SK-N-MC (cell line): ENCODE data around the gene SLC25A45.

Experiments used
- EZH2 ChIP-seq: fragments of 200-600 bp; sonication (generic); IDR thresholded peaks from one replicate; pipeline ENCODE4 v1.6.1; 2017; ENCODE audit warnings: antibody characterized with exemption
- FOXP2 ChIP-seq: optimal IDR thresholded peaks from 2 replicates; pipeline ENCODE3; 2011; ENCODE audit warnings: mild to moderate bottlenecking, moderate library complexity; ENCODE audit not compliant: insufficient read depth; ENCODE audit errors: extremely low read length, control extremely low read depth
- POLR2AphosphoS5 ChIP-seq: IDR thresholded peaks from 2 replicates; pipeline ENCODE4 v1.6.1; 2012; ENCODE audit warnings: mild to moderate bottlenecking, low read depth, low read length, borderline replicate concordance

DNA sequence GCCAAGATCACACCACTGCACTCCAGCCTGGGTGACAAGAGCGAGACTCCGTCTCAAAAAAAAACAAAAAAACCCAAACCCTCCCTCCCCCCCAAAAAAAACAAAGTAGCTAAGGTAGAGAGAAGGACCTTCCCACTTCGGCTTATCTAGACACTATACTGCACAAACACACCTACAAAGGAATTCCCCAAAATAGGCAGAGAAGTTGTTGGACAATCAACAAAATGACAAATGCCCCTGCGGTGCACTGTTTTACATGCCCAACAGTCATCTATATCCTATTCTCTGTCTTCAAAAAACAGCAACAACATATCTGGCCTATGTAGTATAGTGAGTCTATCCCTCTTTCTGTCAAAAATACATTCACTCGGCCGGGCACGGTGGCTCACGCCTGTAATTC, 55.4 kb downstream of the SLC25A45 start:
- TF ChIP-seq POLR2AphosphoS5 (no peak), FOXP2 (no peak), EZH2 (no peak)
